GM12801 (cell line): ENCODE data around the gene NXPH4.

Experiments
- TF ChIP-seq, protein P1 (sequence below): IDR thresholded peaks from one replicate; pipeline ENCODE4 v1.5.1; 2011; ENCODE audit warnings: control low read depth; ENCODE audit not compliant: insufficient read length; ENCODE audit errors: extremely low read depth

NXPH4 gene

DNA sequence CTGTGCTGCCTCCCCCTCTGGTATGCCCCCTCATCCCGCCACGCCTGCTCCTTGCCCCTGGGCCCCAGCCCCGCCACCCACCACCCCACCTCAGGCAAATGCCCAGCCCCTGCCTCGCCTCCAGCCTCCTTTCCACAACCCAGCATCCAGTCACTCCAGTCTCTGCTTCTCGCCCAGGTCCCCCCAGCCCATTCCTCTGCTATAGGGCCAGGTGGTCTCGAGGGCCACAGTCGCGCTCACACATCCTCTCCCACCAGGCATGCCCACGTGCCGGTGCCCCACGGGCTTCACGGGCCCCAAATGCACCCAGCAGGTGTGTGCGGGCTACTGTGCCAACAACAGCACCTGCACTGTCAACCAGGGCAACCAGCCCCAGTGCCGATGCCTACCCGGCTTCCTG is 6.1 kb upstream of the NXPH4 start:
- TF ChIP-seq, protein P1, sequence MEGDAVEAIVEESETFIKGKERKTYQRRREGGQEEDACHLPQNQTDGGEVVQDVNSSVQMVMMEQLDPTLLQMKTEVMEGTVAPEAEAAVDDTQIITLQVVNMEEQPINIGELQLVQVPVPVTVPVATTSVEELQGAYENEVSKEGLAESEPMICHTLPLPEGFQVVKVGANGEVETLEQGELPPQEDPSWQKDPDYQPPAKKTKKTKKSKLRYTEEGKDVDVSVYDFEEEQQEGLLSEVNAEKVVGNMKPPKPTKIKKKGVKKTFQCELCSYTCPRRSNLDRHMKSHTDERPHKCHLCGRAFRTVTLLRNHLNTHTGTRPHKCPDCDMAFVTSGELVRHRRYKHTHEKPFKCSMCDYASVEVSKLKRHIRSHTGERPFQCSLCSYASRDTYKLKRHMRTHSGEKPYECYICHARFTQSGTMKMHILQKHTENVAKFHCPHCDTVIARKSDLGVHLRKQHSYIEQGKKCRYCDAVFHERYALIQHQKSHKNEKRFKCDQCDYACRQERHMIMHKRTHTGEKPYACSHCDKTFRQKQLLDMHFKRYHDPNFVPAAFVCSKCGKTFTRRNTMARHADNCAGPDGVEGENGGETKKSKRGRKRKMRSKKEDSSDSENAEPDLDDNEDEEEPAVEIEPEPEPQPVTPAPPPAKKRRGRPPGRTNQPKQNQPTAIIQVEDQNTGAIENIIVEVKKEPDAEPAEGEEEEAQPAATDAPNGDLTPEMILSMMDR = no peak

DNA sequence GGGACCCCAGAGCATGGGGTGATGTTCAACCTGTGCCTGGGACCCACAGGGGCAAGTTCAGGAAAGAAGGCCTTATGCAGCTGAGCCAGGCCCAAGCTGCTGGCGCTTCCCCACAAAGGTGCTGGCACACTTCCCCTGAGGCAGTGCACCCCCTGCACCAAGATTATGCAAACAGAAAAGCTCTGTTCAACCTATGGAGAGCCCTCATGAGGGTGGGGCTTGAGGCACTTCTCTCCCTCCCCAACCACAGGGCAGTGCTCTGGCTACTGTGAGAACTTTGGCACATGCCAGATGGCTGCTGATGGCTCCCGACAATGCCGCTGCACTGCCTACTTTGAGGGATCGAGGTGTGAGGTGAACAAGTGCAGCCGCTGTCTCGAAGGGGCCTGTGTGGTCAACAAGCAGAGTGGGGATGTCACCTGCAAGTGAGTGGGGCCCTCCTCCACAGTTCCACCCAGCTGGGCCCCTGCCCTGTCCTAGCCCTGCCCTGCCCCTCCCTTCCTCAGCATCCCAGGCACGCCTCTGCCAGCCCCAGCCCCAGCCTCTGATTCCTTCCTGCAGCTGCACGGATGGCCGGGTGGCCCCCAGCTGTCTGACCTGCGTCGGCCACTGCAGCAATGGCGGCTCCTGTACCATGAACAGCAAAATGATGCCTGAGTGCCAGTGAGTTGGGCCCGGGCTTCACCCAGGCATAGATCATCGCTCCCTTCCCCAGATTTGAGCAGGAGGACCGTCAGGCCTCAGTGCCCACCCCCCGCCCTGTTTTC is 5.5 kb upstream of the NXPH4 start:
- TF ChIP-seq, protein P1 = no peak

DNA sequence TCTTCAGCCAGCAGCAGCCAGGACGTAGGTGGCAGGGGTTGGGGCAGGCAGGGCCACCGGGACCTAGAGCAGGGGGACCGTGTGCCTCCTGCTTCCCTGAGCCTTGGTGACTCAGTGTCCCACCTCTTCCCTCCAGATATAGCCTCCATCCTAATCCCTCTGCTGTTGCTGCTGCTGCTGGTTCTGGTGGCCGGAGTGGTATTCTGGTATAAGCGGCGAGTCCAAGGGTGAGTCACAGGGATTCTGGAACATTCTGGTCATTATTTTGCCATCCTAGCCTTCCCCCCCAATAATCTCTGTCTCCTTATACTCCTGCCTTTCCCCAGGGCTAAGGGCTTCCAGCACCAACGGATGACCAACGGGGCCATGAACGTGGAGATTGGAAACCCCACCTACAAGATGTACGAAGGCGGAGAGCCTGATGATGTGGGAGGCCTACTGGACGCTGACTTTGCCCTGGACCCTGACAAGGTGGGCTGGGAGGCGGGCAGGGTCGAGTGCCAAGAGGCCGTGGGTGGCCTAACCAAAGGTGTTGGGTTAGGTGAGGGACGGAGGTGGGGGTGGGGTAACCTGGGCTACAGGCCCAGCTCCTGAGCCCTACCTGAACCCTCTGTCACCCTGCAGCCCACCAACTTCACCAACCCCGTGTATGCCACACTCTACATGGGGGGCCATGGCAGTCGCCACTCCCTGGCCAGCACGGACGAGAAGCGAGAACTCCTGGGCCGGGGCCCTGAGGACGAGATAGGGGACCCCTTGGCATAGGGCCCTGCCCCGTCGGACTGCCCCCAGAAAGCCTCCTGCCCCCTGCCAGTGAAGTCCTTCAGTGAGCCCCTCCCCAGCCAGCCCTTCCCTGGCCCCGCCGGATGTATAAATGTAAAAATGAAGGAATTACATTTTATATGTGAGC is 4.5 kb upstream of the NXPH4 start:
- TF ChIP-seq, protein P1 = no peak

DNA sequence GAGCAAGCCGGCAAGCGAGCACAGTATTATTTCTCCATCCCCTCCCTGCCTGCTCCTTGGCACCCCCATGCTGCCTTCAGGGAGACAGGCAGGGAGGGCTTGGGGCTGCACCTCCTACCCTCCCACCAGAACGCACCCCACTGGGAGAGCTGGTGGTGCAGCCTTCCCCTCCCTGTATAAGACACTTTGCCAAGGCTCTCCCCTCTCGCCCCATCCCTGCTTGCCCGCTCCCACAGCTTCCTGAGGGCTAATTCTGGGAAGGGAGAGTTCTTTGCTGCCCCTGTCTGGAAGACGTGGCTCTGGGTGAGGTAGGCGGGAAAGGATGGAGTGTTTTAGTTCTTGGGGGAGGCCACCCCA is 3.9 kb upstream of the NXPH4 start:
- TF ChIP-seq, protein P1 = no peak

DNA sequence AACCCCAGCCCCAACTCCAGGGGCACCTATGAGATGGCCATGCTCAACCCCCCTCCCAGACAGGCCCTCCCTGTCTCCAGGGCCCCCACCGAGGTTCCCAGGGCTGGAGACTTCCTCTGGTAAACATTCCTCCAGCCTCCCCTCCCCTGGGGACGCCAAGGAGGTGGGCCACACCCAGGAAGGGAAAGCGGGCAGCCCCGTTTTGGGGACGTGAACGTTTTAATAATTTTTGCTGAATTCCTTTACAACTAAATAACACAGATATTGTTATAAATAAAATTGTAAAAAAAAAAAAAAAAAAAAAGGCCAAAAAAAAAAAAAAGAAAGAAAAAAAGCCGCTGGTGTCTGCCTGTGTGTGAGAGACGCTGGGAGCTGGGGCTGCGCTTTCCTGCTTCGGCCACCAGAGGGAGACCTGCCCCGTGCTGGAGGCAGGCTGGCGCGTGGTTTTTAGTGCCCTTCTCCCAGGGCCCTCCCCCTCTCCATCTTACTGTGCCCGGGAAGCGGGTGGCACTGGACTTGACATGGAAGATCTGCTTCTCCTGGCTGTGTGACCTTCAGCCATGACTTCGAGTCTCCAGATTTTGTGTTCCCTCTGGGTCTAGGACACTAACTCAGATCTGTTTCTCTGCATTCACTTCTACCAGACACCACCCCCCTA is 3.4 kb upstream of the NXPH4 start:
- TF ChIP-seq, protein P1 = peak; percentile 63

DNA sequence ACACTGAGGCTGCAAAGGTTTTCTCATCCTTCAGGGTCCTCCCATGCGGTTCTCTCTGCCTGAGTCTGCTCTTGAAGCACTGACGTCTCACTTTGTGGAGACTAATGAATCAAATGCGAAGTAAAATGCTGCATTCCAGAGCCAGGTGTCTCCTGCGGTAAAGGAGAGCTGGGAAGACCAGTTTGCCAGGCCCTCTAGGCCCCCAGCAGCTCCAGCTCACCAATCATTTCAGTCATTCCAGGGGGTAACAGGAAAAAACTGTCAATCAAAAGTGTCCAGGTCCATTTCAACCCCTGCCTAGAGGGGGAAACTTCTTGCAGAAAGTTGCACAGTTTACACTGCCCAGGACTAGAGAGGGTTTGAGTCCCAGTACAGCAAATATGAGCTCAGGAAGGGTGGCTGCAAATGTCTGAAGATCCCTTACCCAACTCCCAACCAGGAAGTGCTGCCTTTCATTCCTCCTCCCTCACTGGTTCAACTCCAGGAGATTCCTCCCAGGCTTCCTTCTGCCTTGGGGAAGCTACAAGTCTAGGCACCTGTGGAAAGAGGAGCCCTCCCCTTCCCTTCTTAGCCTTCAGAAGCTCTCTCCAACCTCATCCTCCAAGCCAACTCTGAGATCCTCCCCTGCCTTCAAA is 2.7 kb upstream of the NXPH4 start:
- TF ChIP-seq, protein P1 = no peak

DNA sequence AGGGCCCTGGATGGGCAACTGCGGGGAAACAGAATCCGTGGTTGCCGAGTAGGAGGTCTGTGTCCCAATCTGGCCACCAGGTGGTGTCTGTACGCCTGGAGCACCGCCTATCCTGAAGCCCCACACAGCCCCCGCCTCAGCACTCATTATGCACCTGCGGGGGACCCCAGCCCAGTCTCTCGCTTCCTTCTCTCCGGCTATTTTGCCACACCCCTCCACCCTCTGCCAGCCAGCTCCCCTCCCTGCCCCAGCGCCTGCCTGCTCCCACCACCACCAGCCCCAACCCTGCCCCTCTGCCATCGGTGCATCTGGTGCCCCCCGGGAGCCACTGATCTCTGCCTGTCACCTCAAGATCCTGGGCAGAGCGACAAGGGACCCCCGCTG is 2.2 kb upstream of the NXPH4 start:
- TF ChIP-seq, protein P1 = no peak
